MCF 10A (cell line): ENCODE data around the gene TMEM114. TPM values are rescaled to one million over a fixed set of nuclear protein-coding genes. Genes with fewer than 3 reads are reported as not detected.

Experiments
- BruUV-seq: library from RNA; stranded (reverse); fragments of 400-500 nt; replicated peaks from 2 replicates; lab custom pipeline; 2021; lab: Mats Ljungman, UMichigan
- CTCF ChIA-PET: fragments of 300-600 bp; sonication (Branson Sonifier 250); formaldehyde crosslinking; extraction: SDS; loops from one replicate; lab custom pipeline; 2021; ENCODE audit warnings: antibody characterized with exemption, inconsistent platforms; lab: Yijun Ruan, JAX
- POLR2A ChIA-PET: fragments of 300-600, 350-650 bp; sonication (Branson Sonifier 250); formaldehyde crosslinking; extraction: SDS; loops from one replicate; lab custom pipeline; 2020; ENCODE audit warnings: antibody characterized with exemption, inconsistent platforms; lab: Yijun Ruan, JAX
- DNase-seq: peaks from one replicate; pipeline ENCODE4 v3.0.0-alpha.2; 2018; ENCODE audit not compliant: unreplicated experiment
- H3K27ac Mint-ChIP-seq: one replicate; pipeline ENCODE4 v1.8.0; 2022; ENCODE audit warnings: mild to moderate bottlenecking, low read depth, mixed read lengths; ENCODE audit not compliant: unreplicated experiment
- H3K27me3 Mint-ChIP-seq: one replicate; pipeline ENCODE4 v1.8.0; 2022; ENCODE audit warnings: mixed read lengths; ENCODE audit not compliant: insufficient read depth, unreplicated experiment
- H3K36me3 Mint-ChIP-seq: one replicate; pipeline ENCODE4 v1.8.0; 2022; ENCODE audit warnings: mild to moderate bottlenecking, moderate library complexity, mixed read lengths; ENCODE audit not compliant: insufficient read depth, unreplicated experiment
- H3K4me1 Mint-ChIP-seq: one replicate; pipeline ENCODE4 v1.8.0; 2022; ENCODE audit warnings: mixed read lengths; ENCODE audit not compliant: insufficient read depth, unreplicated experiment
- H3K4me3 Mint-ChIP-seq: one replicate; pipeline ENCODE4 v1.8.0; 2022; ENCODE audit warnings: mild to moderate bottlenecking, moderate library complexity, mixed read lengths; ENCODE audit not compliant: unreplicated experiment
- H3K9me3 Mint-ChIP-seq: one replicate; pipeline ENCODE4 v1.8.0; 2022; ENCODE audit warnings: mixed read lengths; ENCODE audit not compliant: unreplicated experiment
- CTCF ChIP-seq: fragments of 200-600 bp; IDR thresholded peaks from one replicate; pipeline ENCODE4 v1.8.0; 2022; ENCODE audit warnings: antibody characterized with exemption, mild to moderate bottlenecking; ENCODE audit not compliant: unreplicated experiment
- intact Hi-C: fragments of 100-400 bp; cut with micrococcal nuclease; formaldehyde crosslinking; loops from 2 replicates; pipeline ENCODE4 v1.14.1; 2022
- total RNA-seq: library from RNA; stranded (reverse); gene quantifications from 2 replicates; pipeline ENCODE4 v1.2.3, GENCODE V29; 2022

TMEM114 gene
- total RNA-seq, 1 experiment from 2014 or later: not detected

GRCh38 chr16:8611886-8612600 lies 21.7 kb upstream of the TMEM114 start:
- ChIA-PET POLR2A (interaction anchor here (0.8 kb wide), 1 partner anchor 38 kb away, joined by 3 read pairs; no protein-coding TSS in a partner anchor), CTCF (interaction anchor here (0.6 to 1.0 kb wide), 2 partner anchors 24 to 42 kb away, joined by 3 to 4 read pairs; no protein-coding TSS in a partner anchor)
- Mint-ChIP-seq H3K9me3 (no peaks in the 10 kb centered on the region), H3K4me1 (peaks cover 5% of the 10 kb centered on the region), H3K27me3 (no peaks in the 10 kb centered on the region), H3K36me3 (peaks cover 6% of the 10 kb centered on the region), H3K4me3 (no peak overlapping the region), H3K27ac (no peak overlapping the region)
- intact Hi-C loops: no loop called here
- no peak for TF ChIP-seq CTCF
- BruUV-seq: no TSS peak
- DNase-seq: no peak

- Mint-ChIP-seq H3K27ac (no peak overlapping the region), H3K9me3 (no peaks in the 10 kb centered on the region), H3K4me3 (no peak overlapping the region), H3K4me1 (peaks cover 5% of the 10 kb centered on the region), H3K36me3 (peaks cover 6% of the 10 kb centered on the region), H3K27me3 (no peaks in the 10 kb centered on the region)
- no TSS peak for BruUV-seq
- no peak for DNase-seq
- intact Hi-C loops: no loop called here
- TF ChIP-seq CTCF: no peak
- ChIA-PET CTCF (interaction anchor here (0.6 to 1.0 kb wide), 2 partner anchors 41 to 43 kb away, joined by 3 to 4 read pairs; no protein-coding TSS in a partner anchor), POLR2A (no interaction called here)
Observed at GRCh38 chr16:8611122-8611521, 20.8 kb upstream of the TMEM114 start.

- ChIA-PET CTCF (interaction anchor here (0.5 kb wide), 1 partner anchor 282 kb away, joined by 4 read pairs; no protein-coding TSS in a partner anchor), POLR2A (no interaction called here)
- Mint-ChIP-seq H3K27ac (no peak overlapping the region), H3K4me3 (no peak overlapping the region), H3K9me3 (peaks cover 1% of the 10 kb centered on the region), H3K36me3 (peaks cover 6% of the 10 kb centered on the region), H3K27me3 (no peaks in the 10 kb centered on the region), H3K4me1 (peaks cover 4% of the 10 kb centered on the region)
- no TSS peak for BruUV-seq
- DNase-seq: no peak
- intact Hi-C loops: no loop called here
- TF ChIP-seq CTCF: no peak
Observed at GRCh38 chr16:8607214-8607613, 16.9 kb upstream of the TMEM114 start.

GRCh38 chr16:8605554-8605953 lies 15.2 kb upstream of the TMEM114 start:
- no peak for DNase-seq
- Mint-ChIP-seq H3K4me3 (no peak overlapping the region), H3K27ac (no peak overlapping the region), H3K27me3 (no peaks in the 10 kb centered on the region), H3K4me1 (no peaks in the 10 kb centered on the region), H3K9me3 (peaks cover 6% of the 10 kb centered on the region), H3K36me3 (peaks cover 6% of the 10 kb centered on the region)
- intact Hi-C loops: no loop called here
- POLR2A ChIA-PET: interaction anchor here (0.6 to 0.7 kb wide), 2 partner anchors 17 kb away, joined by 3 to 4 read pairs; no protein-coding TSS in a partner anchor
- BruUV-seq: no TSS peak
- no peak for TF ChIP-seq CTCF
- CTCF ChIA-PET: interaction anchor here (0.5 to 1.3 kb wide), 6 partner anchors 10 to 1551 kb away, joined by 3 to 6 read pairs (median 3); no protein-coding TSS in a partner anchor
